NCI-H2171 treated with DMSO at 0.1 percent for 48 hours (cell line): ENCODE results near the gene PLCG1.
A peak's percentile ranks its signal among the peaks of the same experiment; 100 is the strongest.
"Not testable (repeated sequence)": the region's sequence is repeated elsewhere in the genome, so short reads cannot be mapped to it uniquely, and the experiment has no call there.

Experiments
- DNase-seq: peaks from one replicate; lab custom pipeline; 2025; lab: John Stamatoyannopoulos, UW

PLCG1 gene

GRCh38 chr20:41124451-41125094 lies 12.8 kb upstream of the PLCG1 start:
- no peak for DNase-seq

GRCh38 chr20:41125530-41126457 lies 11.5 kb upstream of the PLCG1 start:
- DNase-seq = no peak

GRCh38 chr20:41126719-41127118 lies 10.6 kb upstream of the PLCG1 start:
- no peak for DNase-seq

- DNase-seq = not testable (repeated sequence)
Measured at GRCh38 chr20:41128317-41128716, 9.0 kb upstream of the PLCG1 start.

- DNase-seq = no peak
Measured at GRCh38 chr20:41131594-41132387, 5.6 kb upstream of the PLCG1 start.

- DNase-seq = not testable (repeated sequence)
Measured at GRCh38 chr20:41132388-41132775, 5.0 kb upstream of the PLCG1 start.

GRCh38 chr20:41133709-41134361 lies 3.5 kb upstream of the PLCG1 start:
- DNase-seq = no peak

- DNase-seq = no peak
Measured at GRCh38 chr20:41134362-41135186, 2.8 kb upstream of the PLCG1 start.

GRCh38 chr20:41135187-41135887 lies 2.0 kb upstream of the PLCG1 start:
- peak; percentile 58 for DNase-seq

- DNase-seq = peak; percentile 60
Measured at GRCh38 chr20:41135888-41136679, 1.3 kb upstream of the PLCG1 start.

GRCh38 chr20:41137614-41138474 lies 501 bp downstream of the PLCG1 start:
- DNase-seq = peak; percentile 73

GRCh38 chr20:41138475-41139226 lies 1.3 kb downstream of the PLCG1 start:
- no peak for DNase-seq

GRCh38 chr20:41139227-41140093 lies 2.1 kb downstream of the PLCG1 start:
- no peak for DNase-seq

GRCh38 chr20:41140226-41141133 lies 3.1 kb downstream of the PLCG1 start:
- DNase-seq = no peak

- DNase-seq = no peak
Measured at GRCh38 chr20:41141153-41141815, 3.9 kb downstream of the PLCG1 start.
